ENCODE measurements around the gene DISC1.

Gene DISC1

DNA sequence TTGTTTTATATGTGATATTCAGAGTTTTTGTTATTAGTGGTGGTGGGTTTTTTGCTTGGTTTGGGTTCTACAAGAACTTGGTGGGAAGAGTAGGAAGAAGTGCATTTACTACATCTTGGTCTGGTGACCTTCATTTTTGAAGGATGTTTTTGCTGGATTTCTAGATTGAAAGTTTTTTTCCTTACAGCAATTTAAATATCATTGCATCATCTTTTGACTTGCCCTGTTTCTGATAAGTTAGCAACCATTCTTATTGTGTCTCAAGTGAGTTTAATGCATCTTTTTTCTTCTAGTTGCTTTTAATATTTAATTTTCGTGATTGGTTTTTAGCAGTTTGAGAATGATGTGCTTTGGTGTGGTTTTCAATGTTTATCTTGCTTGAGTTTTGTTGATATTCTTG, 447.7 kb downstream of the DISC1 start:
- no peak for DNase-seq

- DNase-seq = no peak
These were observed 451.2 kb downstream of the DISC1 start for GRCh38 chr1:232077809-232078208.

- DNase-seq = no peak
These were observed 458.1 kb downstream of the DISC1 start for GRCh38 chr1:232084584-232085223.

DNA sequence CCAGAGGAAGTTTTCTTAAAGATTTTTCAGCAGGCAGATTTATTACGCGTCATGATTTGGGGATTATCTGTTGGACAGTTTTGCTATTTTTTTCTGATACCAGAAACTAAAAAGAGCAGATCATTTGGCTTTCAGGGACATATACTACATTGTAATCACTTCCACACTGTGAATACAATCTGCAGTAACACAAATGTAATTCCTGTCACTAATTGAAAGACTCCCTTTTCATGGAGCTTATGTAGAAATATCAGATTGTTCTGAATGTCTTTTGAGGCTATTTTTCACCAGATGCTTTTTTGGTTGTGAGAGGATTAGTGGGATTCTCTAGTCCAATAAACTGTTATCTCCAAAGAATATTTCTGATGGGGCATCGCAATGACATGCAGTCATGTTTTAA, 464.2 kb downstream of the DISC1 start:
- no peak for DNase-seq
